NCI-H2029 (cell line): ENCODE results near the gene BEND6.
"Not testable (repeated sequence)": the region's sequence is repeated elsewhere in the genome, so short reads cannot be mapped to it uniquely, and the experiment has no call there.

Experiments used
- DNase-seq: peaks from one replicate; lab custom pipeline; 2025; lab: John Stamatoyannopoulos, UW

Gene BEND6

GRCh38 chr6:56984361-56984760 is 29.5 kb downstream of the BEND6 start:
- DNase-seq: no peak

DNA sequence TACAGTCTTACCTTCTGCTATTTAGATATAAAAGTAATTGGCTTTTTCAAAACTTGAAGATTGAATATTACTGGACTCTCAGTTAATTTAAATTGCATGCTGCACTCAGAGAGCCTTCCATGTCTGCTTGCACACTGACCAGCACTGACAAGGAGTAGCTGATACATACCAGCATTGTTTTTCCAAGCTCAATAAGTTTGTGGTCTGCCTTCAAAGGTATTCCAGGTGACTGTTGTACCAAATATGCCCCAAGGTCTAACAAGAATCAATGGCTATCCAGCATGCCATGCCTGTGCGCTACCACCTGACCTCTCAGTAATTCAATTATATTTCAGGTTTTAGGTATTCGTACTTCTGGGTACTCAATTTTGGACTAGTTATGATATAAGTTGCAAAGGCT is 30.0 kb downstream of the BEND6 start:
- no peak for DNase-seq

- no peak for DNase-seq
Observed at GRCh38 chr6:56986611-56987010, 31.7 kb downstream of the BEND6 start.

GRCh38 chr6:56988145-56988544 is 33.2 kb downstream of the BEND6 start:
- DNase-seq: no peak

DNA sequence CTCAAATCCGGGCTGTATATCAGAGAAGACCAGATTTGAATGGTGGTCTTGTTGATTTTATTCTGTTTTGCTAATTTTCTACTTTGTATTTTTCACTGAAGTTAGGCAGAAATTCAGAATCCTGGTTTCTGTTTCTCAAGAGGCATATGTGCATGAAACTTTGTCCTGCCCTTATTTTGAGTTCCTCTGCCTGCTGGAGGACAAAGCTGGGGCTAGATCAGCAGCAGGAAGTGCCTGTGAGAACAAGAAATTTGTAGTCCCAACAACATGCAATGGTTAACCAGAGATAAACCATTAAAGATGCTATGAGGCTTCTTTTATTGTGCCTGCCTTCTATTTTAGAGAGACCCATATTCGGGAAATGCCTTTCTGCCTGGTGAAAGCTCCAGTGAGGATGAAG is 37.1 kb downstream of the BEND6 start:
- DNase-seq: no peak

- DNase-seq: no peak
Observed at GRCh38 chr6:56992703-56993102, 37.8 kb downstream of the BEND6 start.

GRCh38 chr6:56995347-56995902 is 40.5 kb downstream of the BEND6 start:
- DNase-seq: no peak

DNA sequence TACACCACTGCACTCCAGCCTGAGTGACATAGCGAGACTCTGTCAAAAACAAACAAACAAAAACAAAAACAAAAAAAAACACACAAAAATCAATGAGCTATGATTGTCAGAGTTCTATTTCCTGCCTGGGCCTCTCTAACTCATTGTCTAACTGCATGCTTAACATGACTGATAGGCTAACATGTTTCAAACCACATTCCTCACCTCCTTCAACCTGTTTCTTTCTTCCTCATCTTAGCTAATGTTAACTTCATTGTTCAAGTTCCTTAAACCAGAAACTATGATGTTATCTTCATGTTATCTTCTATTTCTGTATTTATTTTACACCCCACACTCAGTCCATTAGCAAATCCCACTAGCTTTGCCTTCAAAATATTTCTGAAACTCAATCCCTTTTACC is 41.5 kb downstream of the BEND6 start:
- no peak for DNase-seq

DNA sequence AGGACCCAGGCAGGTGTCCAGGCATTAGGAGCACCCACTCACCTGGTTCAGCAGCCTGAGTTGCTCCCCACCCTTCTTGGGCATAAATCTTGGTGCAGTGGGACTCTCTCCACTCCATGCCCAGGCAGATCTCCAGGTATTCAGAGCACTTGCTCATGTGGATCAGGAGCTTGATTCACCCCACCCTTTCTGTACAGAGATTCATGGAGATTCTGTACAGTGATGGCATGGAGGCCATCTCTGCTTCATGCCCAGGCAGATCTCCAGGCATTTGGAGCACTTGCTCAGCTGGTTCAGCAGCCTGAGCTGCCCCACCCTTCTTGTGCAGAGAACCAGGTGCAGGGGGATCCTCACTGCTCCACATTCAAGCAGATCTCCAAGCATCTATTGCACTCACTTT is 44.1 kb downstream of the BEND6 start:
- DNase-seq: no peak

- DNase-seq: not testable (repeated sequence)
Observed at GRCh38 chr6:56999748-57000147, 44.8 kb downstream of the BEND6 start.

- DNase-seq: no peak
Observed at GRCh38 chr6:57002197-57002596, 47.3 kb downstream of the BEND6 start.

- no peak for DNase-seq
Observed at GRCh38 chr6:57004292-57004691, 49.4 kb downstream of the BEND6 start.

DNA sequence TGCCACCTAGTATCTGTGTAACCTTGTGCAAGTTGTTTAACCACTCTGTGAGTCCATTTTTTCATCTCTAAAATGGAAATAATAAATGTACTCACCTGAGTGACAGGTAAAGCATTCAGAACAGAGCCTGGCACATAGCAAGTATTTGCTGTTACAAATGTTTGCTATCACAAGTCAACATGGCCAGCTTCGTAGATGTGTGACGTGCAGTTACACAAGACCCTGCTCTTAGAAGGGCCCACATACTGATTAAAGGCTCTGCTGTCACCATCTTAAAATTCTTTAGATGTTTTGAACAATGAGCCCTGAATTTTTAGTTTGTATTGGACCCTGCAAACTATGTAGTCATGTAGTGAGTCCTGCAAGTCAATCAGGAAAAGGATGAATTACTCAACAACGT is 51.2 kb downstream of the BEND6 start:
- no peak for DNase-seq

DNA sequence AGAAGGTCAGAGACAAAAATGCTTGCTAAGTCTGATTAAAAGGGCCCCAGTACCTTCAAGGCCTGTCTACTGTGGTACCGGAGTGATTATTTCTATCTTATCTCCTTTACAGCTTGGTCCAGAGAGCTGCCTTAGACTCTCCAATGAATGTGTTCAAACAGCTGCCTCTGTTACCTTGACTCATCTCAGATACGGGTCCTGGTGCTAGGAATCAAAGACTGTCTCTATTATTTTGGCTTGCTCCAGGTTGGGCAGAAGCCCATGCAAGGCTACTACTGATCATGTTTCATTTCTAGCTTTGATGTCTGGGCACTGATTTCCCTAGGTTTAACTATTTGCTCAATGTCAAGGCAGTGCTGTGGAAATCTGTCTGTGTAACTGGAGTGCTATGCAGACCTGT is 53.2 kb downstream of the BEND6 start:
- DNase-seq: not testable (repeated sequence)

DNA sequence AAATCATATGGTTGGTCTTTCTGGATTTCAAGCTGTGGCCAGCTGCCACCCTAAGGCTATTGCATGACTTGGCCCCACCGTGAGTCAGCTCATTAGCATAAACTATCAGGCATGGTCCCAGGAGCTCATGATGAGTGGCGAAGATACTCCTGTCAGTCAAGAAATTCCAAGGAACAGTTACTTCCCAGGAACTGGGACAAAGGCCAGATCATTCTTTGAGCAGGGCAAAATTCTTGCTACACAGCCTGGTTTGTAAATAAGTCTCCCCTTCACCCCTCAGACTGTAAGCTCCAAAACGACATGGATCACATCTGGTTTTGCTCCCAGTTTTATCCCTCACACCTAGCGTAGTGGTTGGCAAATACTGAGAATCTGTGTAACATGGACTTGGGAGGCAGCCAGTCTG is 58.6 kb downstream of the BEND6 start:
- no peak for DNase-seq

DNA sequence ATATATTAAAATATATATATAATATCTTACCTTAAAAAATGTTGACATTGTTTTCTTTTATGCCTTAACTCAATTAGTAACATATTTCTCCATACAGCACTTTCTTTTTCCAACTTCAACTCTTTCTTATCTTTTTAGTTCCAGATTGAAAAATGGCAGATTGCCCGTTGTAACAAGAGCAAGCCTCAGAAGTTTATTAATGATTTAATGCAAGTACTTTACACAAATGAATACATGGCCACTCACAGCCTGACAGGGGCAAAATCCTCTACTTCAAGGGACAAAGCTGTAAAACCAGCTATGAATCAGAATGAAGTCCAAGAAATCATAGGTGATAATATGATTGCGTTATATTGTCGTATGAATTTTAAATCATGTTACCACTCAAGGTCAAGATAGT is 62.2 kb downstream of the BEND6 start:
- DNase-seq: no peak

GRCh38 chr6:57017841-57018240 is 62.9 kb downstream of the BEND6 start:
- DNase-seq: no peak

- no peak for DNase-seq
Observed at GRCh38 chr6:57019434-57019833, 64.5 kb downstream of the BEND6 start.

GRCh38 chr6:57021086-57021720 is 66.3 kb downstream of the BEND6 start:
- peak; percentile 11 for DNase-seq

DNA sequence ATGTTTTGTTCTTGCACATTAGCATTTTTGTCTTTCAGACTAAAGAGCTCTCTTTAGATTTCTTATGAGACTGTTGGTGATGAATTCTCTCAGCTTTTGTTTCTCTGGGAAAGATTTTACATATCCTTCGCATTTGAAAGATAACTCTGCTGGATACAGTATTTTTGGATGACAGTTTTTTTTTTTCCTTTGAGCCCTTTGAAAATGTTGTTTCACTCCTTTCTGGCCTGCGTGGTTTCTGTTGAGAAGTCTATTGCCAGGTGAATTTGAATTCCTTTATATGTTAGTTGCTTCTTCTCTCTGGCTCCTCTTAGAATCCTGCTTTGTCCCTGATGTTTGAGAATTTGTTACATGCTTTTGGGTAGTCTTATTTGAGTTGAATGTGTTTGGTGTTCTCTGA is 69.4 kb downstream of the BEND6 start:
- DNase-seq: no peak

DNA sequence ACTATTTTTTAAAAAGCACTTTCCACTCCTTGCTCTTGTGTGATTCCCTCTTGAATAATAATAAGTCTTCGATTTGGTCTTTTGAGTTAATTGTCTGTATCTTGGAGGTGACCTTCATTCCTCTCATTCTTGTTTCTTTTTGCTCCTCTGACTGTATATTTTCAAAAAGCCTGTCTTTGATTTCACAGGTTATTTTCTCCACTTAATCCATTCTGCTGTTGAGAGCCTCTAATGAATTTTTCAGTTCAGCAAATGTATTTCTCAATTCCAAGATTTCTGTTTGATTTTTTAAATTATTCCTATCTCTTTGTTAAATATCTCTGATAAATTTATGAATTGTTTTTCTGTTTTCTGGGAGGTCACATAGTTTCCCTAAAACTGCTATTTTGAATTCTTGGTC is 69.9 kb downstream of the BEND6 start:
- no peak for DNase-seq

DNA sequence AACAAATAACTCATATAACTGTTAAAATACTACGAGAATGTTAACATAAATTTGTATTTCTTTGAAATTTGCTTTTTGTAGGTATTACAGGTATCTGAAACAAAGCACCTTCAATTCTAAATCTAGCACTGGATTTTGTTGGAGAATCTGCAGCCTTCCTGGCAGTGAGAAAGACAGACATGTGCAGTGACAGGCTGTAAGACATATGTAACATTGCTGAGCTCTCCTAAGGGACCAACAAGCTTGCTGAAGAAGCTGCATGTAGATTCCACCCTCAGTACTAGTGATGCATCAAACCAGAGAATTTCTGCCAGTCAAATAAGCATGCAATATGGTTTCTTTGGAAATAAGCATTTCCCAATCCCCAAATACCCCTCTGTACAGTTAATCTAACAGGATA is 71.1 kb downstream of the BEND6 start:
- no peak for DNase-seq

DNA sequence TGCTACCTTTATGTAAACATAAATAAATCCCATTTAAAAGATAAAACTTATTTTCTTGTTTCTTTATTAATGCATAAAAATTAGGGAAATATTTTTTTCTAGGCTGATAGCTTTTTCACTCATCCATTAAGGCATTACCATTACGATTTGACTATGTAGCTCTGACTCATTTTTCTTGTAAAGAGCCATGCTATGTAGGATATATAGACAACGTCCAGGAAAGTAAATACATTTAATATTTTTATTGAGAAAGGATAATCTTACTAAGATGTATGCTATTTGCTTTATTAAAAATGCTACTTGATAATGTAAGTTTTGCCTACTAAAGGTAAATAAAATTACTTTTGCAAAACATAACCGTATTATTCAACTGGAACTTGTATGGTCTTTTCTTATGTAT is 72.4 kb downstream of the BEND6 start:
- no peak for DNase-seq

DNA sequence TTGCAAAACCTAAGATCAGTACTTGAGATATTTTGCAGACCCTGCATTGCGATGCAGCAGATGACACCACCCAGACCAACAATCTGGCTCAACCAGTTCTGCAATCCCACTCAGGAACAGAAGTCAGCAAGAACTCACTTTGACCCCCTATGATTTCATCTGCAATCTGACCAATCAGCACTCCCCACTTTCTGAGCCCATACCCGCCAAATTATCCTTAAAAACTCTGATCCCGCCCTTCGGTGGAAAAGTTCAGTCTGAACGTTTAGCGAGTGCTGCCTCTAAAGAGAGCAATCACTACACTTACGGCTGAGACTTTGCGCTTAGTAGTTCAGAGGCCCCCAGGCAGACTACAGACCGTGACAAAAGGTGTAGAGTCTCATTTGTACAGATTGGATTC is 74.3 kb downstream of the BEND6 start:
- DNase-seq: no peak
